ENCODE data around the gene CRYBA4.

GRCh38 chr22:26577081-26577480 is 44.7 kb upstream of the CRYBA4 start:
- TF ChIP-seq CTCF (IDR thresholded peaks at IDR 0.05) (no peak), ZFX (IDR thresholded peaks at IDR 0.05; ENCODE audit: borderline replicate concordance) (no peak)
